Measurements from ENCODE around the gene TEX26.

DNA sequence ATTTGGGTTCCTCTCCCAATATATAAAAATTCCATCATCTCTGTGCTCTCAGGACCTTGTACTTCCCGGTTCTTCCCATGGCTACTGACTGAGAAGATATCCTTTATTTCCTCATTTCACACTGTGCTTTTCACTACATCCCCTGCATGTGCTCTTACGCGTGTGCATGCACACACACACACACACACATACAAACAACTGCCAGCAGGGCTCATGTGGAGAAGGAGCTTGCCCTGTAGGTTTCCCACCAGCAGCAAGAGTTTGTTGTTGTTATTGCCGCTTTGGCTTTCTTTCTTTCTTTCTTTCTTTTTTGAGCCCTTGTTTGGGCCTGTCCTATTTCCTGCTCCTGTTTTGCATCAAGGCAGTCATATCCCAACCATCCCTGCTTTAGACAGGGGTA, 43.6 kb downstream of the TEX26 start:
- TF ChIP-seq, protein P1, sequence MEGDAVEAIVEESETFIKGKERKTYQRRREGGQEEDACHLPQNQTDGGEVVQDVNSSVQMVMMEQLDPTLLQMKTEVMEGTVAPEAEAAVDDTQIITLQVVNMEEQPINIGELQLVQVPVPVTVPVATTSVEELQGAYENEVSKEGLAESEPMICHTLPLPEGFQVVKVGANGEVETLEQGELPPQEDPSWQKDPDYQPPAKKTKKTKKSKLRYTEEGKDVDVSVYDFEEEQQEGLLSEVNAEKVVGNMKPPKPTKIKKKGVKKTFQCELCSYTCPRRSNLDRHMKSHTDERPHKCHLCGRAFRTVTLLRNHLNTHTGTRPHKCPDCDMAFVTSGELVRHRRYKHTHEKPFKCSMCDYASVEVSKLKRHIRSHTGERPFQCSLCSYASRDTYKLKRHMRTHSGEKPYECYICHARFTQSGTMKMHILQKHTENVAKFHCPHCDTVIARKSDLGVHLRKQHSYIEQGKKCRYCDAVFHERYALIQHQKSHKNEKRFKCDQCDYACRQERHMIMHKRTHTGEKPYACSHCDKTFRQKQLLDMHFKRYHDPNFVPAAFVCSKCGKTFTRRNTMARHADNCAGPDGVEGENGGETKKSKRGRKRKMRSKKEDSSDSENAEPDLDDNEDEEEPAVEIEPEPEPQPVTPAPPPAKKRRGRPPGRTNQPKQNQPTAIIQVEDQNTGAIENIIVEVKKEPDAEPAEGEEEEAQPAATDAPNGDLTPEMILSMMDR (conservative IDR thresholded peaks at IDR 0.05; ENCODE audit: low read length) = no peak
- no peak for TF ChIP-seq EZH2phosphoT487 (IDR thresholded peaks at IDR 0.05; ENCODE audit: borderline replicate concordance, low read depth, low read length)

All from OCI-LY7 (cell line).